Activated CD8-positive, alpha-beta T cell treated with anti-CD3 and anti-CD28 coated beads for 36 hours (primary cell): ENCODE measurements around the gene NEUROD2. TPM values are rescaled to one million over a fixed set of nuclear protein-coding genes. Genes with fewer than 3 reads are reported as not detected.

ENCODE experiments used
- ATAC-seq: fragments of 200-7000 bp; cut with Tn5 transposase; one replicate; pipeline ENCODE4 v1.10.0; 2021; ENCODE audit warnings: mild to moderate bottlenecking, moderate library complexity
- CTCF ChIA-PET: fragments of 350-600 bp; sonication (Branson Sonifier 250); formaldehyde crosslinking; loops from one replicate; lab custom pipeline; 2021; ENCODE audit warnings: antibody characterized with exemption; lab: Charles Lee
- POLR2A ChIA-PET: fragments of 350-600 bp; sonication (Branson Sonifier 250); formaldehyde crosslinking; loops from one replicate; lab custom pipeline; 2021; ENCODE audit warnings: antibody characterized with exemption; lab: Charles Lee
- DNase-seq: peaks from one replicate; pipeline ENCODE4 v3.0.0-alpha.2; 2020
- H3K27ac Mint-ChIP-seq: one replicate; pipeline ENCODE4 v1.8.0; 2021; ENCODE audit warnings: mild to moderate bottlenecking, mixed read lengths
- H3K27me3 Mint-ChIP-seq: one replicate; pipeline ENCODE4 v1.8.0; 2021; ENCODE audit warnings: mixed read lengths
- H3K36me3 Mint-ChIP-seq: one replicate; pipeline ENCODE4 v1.8.0; 2021; ENCODE audit warnings: low read depth, mixed read lengths
- H3K4me1 Mint-ChIP-seq: one replicate; pipeline ENCODE4 v1.8.0; 2021; ENCODE audit warnings: low read depth, mixed read lengths
- H3K4me3 Mint-ChIP-seq: one replicate; pipeline ENCODE4 v1.8.0; 2021; ENCODE audit warnings: mild to moderate bottlenecking, moderate library complexity, mixed read lengths
- H3K9me3 Mint-ChIP-seq: one replicate; pipeline ENCODE4 v1.8.0; 2021; ENCODE audit warnings: mixed read lengths
- CTCF ChIP-seq: fragments of 200-600 bp; IDR thresholded peaks from one replicate; pipeline ENCODE4 v1.8.0; 2022; ENCODE audit warnings: antibody characterized with exemption, mild to moderate bottlenecking
- intact Hi-C: fragments of 100-400 bp; cut with micrococcal nuclease; formaldehyde crosslinking; loops from one replicate; pipeline ENCODE4 v1.10.0; 2022
- total RNA-seq, 2 experiments: library from RNA; stranded (reverse); gene quantifications; one replicate each; pipeline ENCODE4 v1.2.3, GENCODE V29; 2021

NEUROD2 gene
- total RNA-seq, 2 experiments from 2014 or later: not detected

GRCh38 chr17:39566094-39566850 lies 41.4 kb downstream of the NEUROD2 start:
- DNase-seq (no peak), ATAC-seq (no peak)
- Mint-ChIP-seq H3K36me3 (peaks cover 42% of the 10 kb centered on the region), H3K27me3 (no peaks in the 10 kb centered on the region), H3K27ac (no peak overlapping the region), H3K4me3 (no peak overlapping the region), H3K4me1 (no peaks in the 10 kb centered on the region), H3K9me3 (peaks cover 3% of the 10 kb centered on the region)
- CTCF ChIA-PET: interaction anchor here (1.4 to 1.5 kb wide), 2 partner anchors 14 to 21 kb away, joined by 3 read pairs; no protein-coding TSS in a partner anchor
- POLR2A ChIA-PET: no interaction called here
- intact Hi-C loops: no loop called here
- no peak for TF ChIP-seq CTCF

GRCh38 chr17:39564211-39564848 lies 43.4 kb downstream of the NEUROD2 start:
- no peak for ATAC-seq
- Mint-ChIP-seq H3K9me3 (no peaks in the 10 kb centered on the region), H3K4me1 (no peaks in the 10 kb centered on the region), H3K27me3 (no peaks in the 10 kb centered on the region), H3K27ac (no peak overlapping the region), H3K4me3 (no peak overlapping the region), H3K36me3 (peaks cover 26% of the 10 kb centered on the region)
- CTCF ChIA-PET: interaction anchor here (1.1 to 2.4 kb wide), 3 partner anchors 12 to 59 kb away, joined by 3 to 10 read pairs (median 3); no protein-coding TSS in a partner anchor
- TF ChIP-seq CTCF: no peak
- POLR2A ChIA-PET: no interaction called here
- intact Hi-C loops: no loop called here
- DNase-seq: no peak

GRCh38 chr17:39563476-39563875 lies 44.2 kb downstream of the NEUROD2 start:
- Mint-ChIP-seq H3K4me1 (no peaks in the 10 kb centered on the region), H3K4me3 (no peak overlapping the region), H3K27ac (no peak overlapping the region), H3K36me3 (peaks cover 22% of the 10 kb centered on the region), H3K9me3 (no peaks in the 10 kb centered on the region), H3K27me3 (no peaks in the 10 kb centered on the region)
- no peak for ATAC-seq
- ChIA-PET POLR2A (no interaction called here), CTCF (interaction anchor here (2.4 kb wide), 1 partner anchor 16 kb away, joined by 10 read pairs; no protein-coding TSS in a partner anchor)
- intact Hi-C loops: no loop called here
- no peak for TF ChIP-seq CTCF
- no peak for DNase-seq

- TF ChIP-seq CTCF: no peak
- ChIA-PET POLR2A (no interaction called here), CTCF (interaction anchor here (2.4 to 2.5 kb wide), 2 partner anchors 14 to 15 kb away, joined by 10 to 14 read pairs; no protein-coding TSS in a partner anchor)
- H3K27me3 Mint-ChIP-seq: no peaks in the 10 kb centered on the region
- ATAC-seq (no peak), DNase-seq (no peak)
- peaks cover 18% of the 10 kb centered on the region for H3K36me3 Mint-ChIP-seq
- no peaks in the 10 kb centered on the region for H3K9me3 Mint-ChIP-seq
- H3K27ac Mint-ChIP-seq: no peak overlapping the region
- no peaks in the 10 kb centered on the region for H3K4me1 Mint-ChIP-seq
- intact Hi-C loops: no loop called here
- no peak overlapping the region for H3K4me3 Mint-ChIP-seq
These were observed 44.7 kb downstream of the NEUROD2 start for GRCh38 chr17:39562976-39563375.

DNA sequence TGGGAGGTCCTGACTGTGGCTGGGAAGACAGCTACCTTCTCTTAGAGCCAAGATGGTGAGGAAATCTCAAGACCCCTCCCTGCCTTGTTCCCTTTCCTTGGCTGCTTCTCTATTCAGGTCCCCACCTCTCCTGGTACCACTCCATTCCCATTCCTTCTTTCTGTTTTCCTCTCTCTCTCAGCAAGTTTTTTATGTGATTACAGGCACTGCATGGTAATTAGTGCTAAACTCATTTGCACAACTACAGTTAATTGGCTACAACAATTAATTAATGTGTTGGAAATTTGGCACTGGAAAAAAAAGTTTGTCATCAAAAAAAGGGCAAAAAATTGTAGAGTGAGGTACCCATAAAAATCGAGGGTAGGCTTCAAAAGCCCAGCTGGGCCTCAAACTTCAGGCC lies 45.3 kb downstream of the NEUROD2 start:
- no peak for ATAC-seq
- Mint-ChIP-seq H3K27me3 (no peaks in the 10 kb centered on the region), H3K27ac (no peak overlapping the region), H3K9me3 (no peaks in the 10 kb centered on the region), H3K4me1 (no peaks in the 10 kb centered on the region), H3K36me3 (peaks cover 16% of the 10 kb centered on the region), H3K4me3 (no peak overlapping the region)
- no peak for TF ChIP-seq CTCF
- DNase-seq: no peak
- intact Hi-C loops: no loop called here
- CTCF ChIA-PET: interaction anchor here (2.3 to 2.5 kb wide), 2 partner anchors 15 kb away, joined by 14 read pairs; no protein-coding TSS in a partner anchor
- POLR2A ChIA-PET: interaction anchor here (1.6 kb wide), 1 partner anchor 167 kb away, joined by 3 read pairs; no protein-coding TSS in a partner anchor
